Activated CD4-positive, alpha-beta T cell treated with anti-CD3 and anti-CD28 coated beads for 1 hour (primary cell): ENCODE measurements around the gene KCNIP3.

Source experiments
- DNase-seq: peaks from one replicate; pipeline ENCODE4 v3.0.0-alpha.2; 2020

KCNIP3 gene

GRCh38 chr2:95297639-95298395 lies 670 bp downstream of the KCNIP3 start:
- no peak for DNase-seq

- DNase-seq = no peak
Observed at GRCh38 chr2:95298486-95299111, 1.5 kb downstream of the KCNIP3 start.

- DNase-seq = no peak
Observed at GRCh38 chr2:95299961-95300360, 2.8 kb downstream of the KCNIP3 start.

- no peak for DNase-seq
Observed at GRCh38 chr2:95300450-95300849, 3.3 kb downstream of the KCNIP3 start.

- DNase-seq = no peak
Observed at GRCh38 chr2:95301186-95301585, 4.0 kb downstream of the KCNIP3 start.

GRCh38 chr2:95301876-95302641 lies 4.9 kb downstream of the KCNIP3 start:
- DNase-seq = no peak

GRCh38 chr2:95303191-95303919 lies 6.2 kb downstream of the KCNIP3 start:
- no peak for DNase-seq

- no peak for DNase-seq
Observed at GRCh38 chr2:95305380-95306061, 8.4 kb downstream of the KCNIP3 start.

GRCh38 chr2:95306336-95306895 lies 9.3 kb downstream of the KCNIP3 start:
- DNase-seq = no peak

GRCh38 chr2:95307036-95307435 lies 9.9 kb downstream of the KCNIP3 start:
- no peak for DNase-seq

- DNase-seq = no peak
Observed at GRCh38 chr2:95307878-95308277, 10.7 kb downstream of the KCNIP3 start.

GRCh38 chr2:95308426-95308990 lies 11.4 kb downstream of the KCNIP3 start:
- no peak for DNase-seq

- no peak for DNase-seq
Observed at GRCh38 chr2:95309599-95309998, 12.5 kb downstream of the KCNIP3 start.

- DNase-seq = no peak
Observed at GRCh38 chr2:95310216-95310615, 13.1 kb downstream of the KCNIP3 start.

GRCh38 chr2:95310651-95311050 lies 13.5 kb downstream of the KCNIP3 start:
- no peak for DNase-seq

GRCh38 chr2:95311815-95312542 lies 14.8 kb downstream of the KCNIP3 start:
- DNase-seq = no peak

GRCh38 chr2:95312543-95313201 lies 15.5 kb downstream of the KCNIP3 start:
- no peak for DNase-seq

GRCh38 chr2:95313296-95314131 lies 16.4 kb downstream of the KCNIP3 start:
- no peak for DNase-seq

- no peak for DNase-seq
Observed at GRCh38 chr2:95314598-95314963, 17.4 kb downstream of the KCNIP3 start.
